Smooth muscle cell (in vitro differentiated cells): Measurements from ENCODE around the gene CEBPZ. TPM values are rescaled to one million over a fixed set of nuclear protein-coding genes. Genes with fewer than 3 reads are reported as not detected.
"Not testable (repeated sequence)": the region's sequence is repeated elsewhere in the genome, so short reads cannot be mapped to it uniquely, and the experiment has no call there.

Experiments
- DNase-seq: peaks from one replicate; lab custom pipeline; 2025; ENCODE audit not compliant: unreplicated experiment; lab: John Stamatoyannopoulos, UW
- H2AFZ ChIP-seq: fragments of 200-600 bp; sonication (generic); 2 replicates; pipeline ENCODE4 v1.6.0; 2016; ENCODE audit warnings: antibody characterized with exemption, low read depth, mild to moderate bottlenecking
- H3F3A ChIP-seq: fragments of 200-600 bp; sonication (generic); 2 replicates; pipeline ENCODE4 v1.6.0; 2017; ENCODE audit warnings: antibody characterized with exemption, low read depth
- H3K27ac ChIP-seq: fragments of 200-600 bp; sonication (generic); 2 replicates; pipeline ENCODE4 v1.5.1; 2016; ENCODE audit warnings: low read depth, mild to moderate bottlenecking
- H3K27me3 ChIP-seq: fragments of 200-600 bp; sonication (generic); 2 replicates; pipeline ENCODE4 v1.6.1; 2016; ENCODE audit warnings: low read depth, mild to moderate bottlenecking
- H3K36me3 ChIP-seq: fragments of 200-600 bp; sonication (generic); 2 replicates; pipeline ENCODE4 v1.5.1; 2016; ENCODE audit warnings: low read depth
- H3K4me1 ChIP-seq: fragments of 200-600 bp; sonication (generic); 2 replicates; pipeline ENCODE4 v1.5.1; 2016; ENCODE audit warnings: low read depth
- H3K4me2 ChIP-seq: fragments of 200-600 bp; sonication (generic); 2 replicates; pipeline ENCODE4 v1.6.0; 2016; ENCODE audit warnings: mild to moderate bottlenecking
- H3K4me3 ChIP-seq: fragments of 200-600 bp; sonication (generic); 2 replicates; pipeline ENCODE4 v1.5.1; 2016; ENCODE audit warnings: mild to moderate bottlenecking
- H3K79me2 ChIP-seq: fragments of 200-600 bp; sonication (generic); 2 replicates; pipeline ENCODE4 v1.6.0; 2016; ENCODE audit warnings: low read depth, mild to moderate bottlenecking
- H3K9ac ChIP-seq: fragments of 200-600 bp; sonication (generic); 2 replicates; pipeline ENCODE4 v1.6.0; 2016; ENCODE audit warnings: low read depth
- H3K9me3 ChIP-seq: fragments of 200-600 bp; sonication (generic); replicated peaks from 2 replicates; pipeline ENCODE4 v1.5.1; 2016; ENCODE audit warnings: low read depth
- H4K20me1 ChIP-seq: fragments of 200-600 bp; sonication (generic); 2 replicates; pipeline ENCODE4 v1.6.0; 2016; ENCODE audit warnings: low read depth
- WGBS: methylation state at CpG from one replicate; pipeline ENCODE4 v1.1.7; 2016; ENCODE audit warnings: low lambda C conversion rate; 5-methylcytosine and 5-hydroxymethylcytosine counted together
- polyA plus RNA-seq: library from polyadenylated mRNA; unstranded; fragments of >200 nt; fragmentation: Nextera tagmentation; extraction: Ambion mirVana; gene quantifications from 2 replicates; pipeline ENCODE4 v1.2.1, GENCODE V29; 2016
- total RNA-seq: library from RNA; depleted of rRNA; stranded (reverse); fragments of >200 nt; gene quantifications from 2 replicates; pipeline ENCODE4 v1.2.3, GENCODE V29; 2014
- TF ChIP-seq, protein P1 (sequence below): fragments of 200-600 bp; sonication (generic); IDR thresholded peaks from 2 replicates; pipeline ENCODE4 v1.5.1; 2017; ENCODE audit warnings: borderline replicate concordance, mild to moderate bottlenecking, antibody characterized with exemption; ENCODE audit not compliant: insufficient read depth, poor library complexity, severe bottlenecking

The CEBPZ gene
- total and polyA plus RNA-seq, 2 experiments from 2014 or later, result 18.9 to 41.8 TPM

DNA sequence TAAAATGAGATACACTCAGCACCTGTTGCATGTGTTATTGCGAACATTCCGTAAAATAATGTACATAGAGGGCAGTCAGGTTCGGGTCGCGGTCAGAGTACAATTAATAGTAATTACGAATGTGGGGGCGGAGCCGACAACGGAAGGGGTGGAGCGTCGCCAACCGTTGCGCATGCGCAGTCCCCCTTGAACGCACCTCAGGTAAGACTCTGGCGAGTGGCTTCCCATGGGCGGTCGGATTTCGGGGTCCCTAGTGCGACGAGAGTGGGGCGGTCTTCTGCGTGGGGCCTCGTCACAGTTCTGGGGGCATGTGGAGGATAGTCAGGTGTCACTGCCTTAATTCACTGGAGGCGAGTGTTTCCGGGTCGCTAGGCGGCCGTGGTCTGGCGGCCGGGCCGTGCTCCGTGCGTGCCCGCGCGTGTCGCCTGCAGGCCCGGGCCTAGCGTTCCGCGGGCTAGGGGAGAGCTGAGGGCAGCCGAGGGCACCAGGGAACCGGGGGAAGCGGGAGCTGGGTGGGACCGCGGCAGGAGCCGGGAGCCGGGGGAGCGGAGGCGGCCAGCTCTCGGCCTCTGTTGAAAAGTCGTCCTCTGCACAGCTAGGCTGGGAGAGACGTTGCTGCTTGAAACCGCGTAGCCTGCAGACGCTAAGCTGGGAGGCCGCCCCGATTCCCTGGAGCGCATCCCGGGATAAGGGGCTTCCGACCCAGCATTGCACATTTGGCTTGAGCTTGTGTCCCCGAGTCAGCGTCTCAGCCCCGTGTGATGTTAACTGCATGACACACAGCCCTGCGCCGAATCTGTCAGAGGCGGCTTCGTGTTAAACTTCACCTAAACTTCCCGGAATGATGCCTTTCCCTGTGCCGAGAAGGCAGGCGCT, 34.8 kb downstream of the CEBPZ start, which contains the start of gene CEBPZOS:
CEBPZOS (plus strand) TSS at position 177 of the 876 bp plus-strand sequence. CDS start 3,209 bp downstream, outside the sequence.
- TF ChIP-seq, protein P1, sequence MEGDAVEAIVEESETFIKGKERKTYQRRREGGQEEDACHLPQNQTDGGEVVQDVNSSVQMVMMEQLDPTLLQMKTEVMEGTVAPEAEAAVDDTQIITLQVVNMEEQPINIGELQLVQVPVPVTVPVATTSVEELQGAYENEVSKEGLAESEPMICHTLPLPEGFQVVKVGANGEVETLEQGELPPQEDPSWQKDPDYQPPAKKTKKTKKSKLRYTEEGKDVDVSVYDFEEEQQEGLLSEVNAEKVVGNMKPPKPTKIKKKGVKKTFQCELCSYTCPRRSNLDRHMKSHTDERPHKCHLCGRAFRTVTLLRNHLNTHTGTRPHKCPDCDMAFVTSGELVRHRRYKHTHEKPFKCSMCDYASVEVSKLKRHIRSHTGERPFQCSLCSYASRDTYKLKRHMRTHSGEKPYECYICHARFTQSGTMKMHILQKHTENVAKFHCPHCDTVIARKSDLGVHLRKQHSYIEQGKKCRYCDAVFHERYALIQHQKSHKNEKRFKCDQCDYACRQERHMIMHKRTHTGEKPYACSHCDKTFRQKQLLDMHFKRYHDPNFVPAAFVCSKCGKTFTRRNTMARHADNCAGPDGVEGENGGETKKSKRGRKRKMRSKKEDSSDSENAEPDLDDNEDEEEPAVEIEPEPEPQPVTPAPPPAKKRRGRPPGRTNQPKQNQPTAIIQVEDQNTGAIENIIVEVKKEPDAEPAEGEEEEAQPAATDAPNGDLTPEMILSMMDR, result no peak
- no peaks in the 10 kb centered on the region for H4K20me1 ChIP-seq
- DNase-seq, result no peak

DNA sequence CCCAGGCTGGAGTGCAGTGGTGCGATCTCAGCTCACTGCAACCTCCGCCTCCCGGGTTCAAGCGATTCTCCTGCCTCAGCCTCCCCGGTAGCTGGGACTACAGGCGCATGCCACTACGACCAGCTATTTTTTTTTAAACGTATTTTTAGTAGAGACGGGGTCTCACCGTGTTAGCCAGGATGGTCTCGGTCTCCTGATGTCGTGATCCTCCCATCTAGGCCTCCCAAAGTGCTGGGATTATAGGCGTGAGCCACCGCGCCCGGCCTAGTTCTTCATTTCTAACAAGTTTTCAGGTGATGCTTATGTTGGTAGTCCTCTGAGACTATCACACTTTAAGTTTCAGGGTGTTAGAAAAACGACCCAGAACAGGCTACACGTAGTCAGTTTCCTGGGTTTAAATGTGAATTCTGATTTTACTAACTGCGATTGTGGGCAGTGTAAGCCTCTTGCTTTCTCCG, 35.5 kb downstream of the CEBPZ start:
- H3K27ac ChIP-seq, DNase-seq, H3K79me2 ChIP-seq, H3F3A ChIP-seq, H3K36me3 ChIP-seq, H3K9ac ChIP-seq, H3K9me3 ChIP-seq, H3K27me3 ChIP-seq, H4K20me1 ChIP-seq: not testable (repeated sequence)
- Histone ChIP-seq H3K4me1 (peaks cover 12% of the 10 kb centered on the region), H3K4me3 (peak overlapping the region; percentile 61), H2AFZ (peak overlapping the region; percentile 61), H3K4me2 (peak overlapping the region; percentile 83)
- 89% methylated on average over 20 of the region's 20 CpGs for WGBS

More for the DNA sequence above, 34.8 kb downstream of the CEBPZ start, which contains the start of gene CEBPZOS:
- Histone ChIP-seq H3K27ac (peak within 1 kb of the TSS; percentile 59), H3K27me3 (no peaks in the 10 kb centered on the region), H3K9me3 (no peaks in the 10 kb centered on the region), H3K36me3 (no peaks in the 10 kb centered on the region), H3K79me2 (peaks cover 10% of the 10 kb centered on the region), H3K4me3 (peak within 1 kb of the TSS; percentile 61), H3K4me1 (peaks cover 12% of the 10 kb centered on the region), H2AFZ (peak within 1 kb of the TSS; percentile 61), H3K4me2 (peak within 1 kb of the TSS; percentile 83), H3K9ac (peak within 1 kb of the TSS; percentile 66), H3F3A (no peaks in the 10 kb centered on the region)
- WGBS, result 58% methylated on average over 50 of the region's 72 CpGs

DNA sequence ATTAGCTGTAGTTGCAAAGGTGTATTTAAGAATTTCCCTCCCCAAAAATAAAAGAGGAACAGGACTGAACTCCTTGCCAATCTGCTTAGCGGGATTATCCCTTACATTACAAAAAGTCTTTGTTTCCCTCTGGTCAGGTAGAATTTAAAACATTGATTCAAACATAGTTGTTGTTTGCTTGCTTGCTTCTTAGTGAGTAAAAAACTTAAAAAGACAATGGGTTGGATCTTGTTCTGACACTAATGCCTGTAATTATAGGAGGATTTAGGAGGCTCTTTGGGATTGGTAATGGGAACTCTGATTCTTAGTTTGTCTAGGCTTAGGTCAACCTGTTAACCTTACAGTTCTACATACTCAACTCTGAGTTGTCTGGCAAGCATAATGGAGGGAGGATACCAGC, 38.8 kb downstream of the CEBPZ start:
- no peak overlapping the region for H3K27ac ChIP-seq
- 100% methylated on average over 1 of the region's 1 CpG for WGBS
- no peaks in the 10 kb centered on the region for H4K20me1 ChIP-seq
- H2AFZ ChIP-seq, result no peak overlapping the region
- H3K4me3 ChIP-seq, result no peak overlapping the region
- no peaks in the 10 kb centered on the region for H3K36me3 ChIP-seq
- H3K9ac ChIP-seq, result no peak overlapping the region
- H3K79me2 ChIP-seq, result no peaks in the 10 kb centered on the region
- no peak overlapping the region for H3K4me2 ChIP-seq
- TF ChIP-seq, protein P1, result no peak
- no peaks in the 10 kb centered on the region for H3K27me3 ChIP-seq
- H3K4me1 ChIP-seq, result peaks cover 12% of the 10 kb centered on the region
- H3F3A ChIP-seq, result no peaks in the 10 kb centered on the region
- no peaks in the 10 kb centered on the region for H3K9me3 ChIP-seq
- DNase-seq, result no peak

DNA sequence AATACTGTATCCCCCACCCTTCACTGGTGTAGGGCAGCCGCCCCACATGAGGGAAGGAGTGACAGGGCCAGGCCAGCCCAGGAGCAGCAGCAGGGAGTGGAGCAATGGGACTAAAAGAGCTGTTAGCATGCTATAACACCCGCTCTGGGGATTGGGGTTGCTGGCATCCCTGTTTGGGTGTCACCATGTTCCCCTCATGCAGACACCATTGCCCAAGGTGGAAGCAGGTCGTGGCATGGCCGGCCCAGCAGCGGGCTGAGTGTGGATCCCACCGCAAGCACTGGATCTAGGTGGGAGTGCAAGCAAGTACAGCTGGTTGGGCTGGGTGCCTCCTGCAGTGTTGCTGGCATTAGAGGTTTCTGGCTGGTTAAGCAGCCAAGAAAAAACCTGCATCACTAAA, 39.6 kb downstream of the CEBPZ start:
- Histone ChIP-seq H3K27me3 (no peaks in the 10 kb centered on the region), H3K4me2 (no peak overlapping the region), H2AFZ (no peak overlapping the region), H3F3A (no peaks in the 10 kb centered on the region), H3K27ac (no peak overlapping the region), H3K36me3 (no peaks in the 10 kb centered on the region), H4K20me1 (no peaks in the 10 kb centered on the region), H3K79me2 (no peaks in the 10 kb centered on the region), H3K9ac (no peak overlapping the region), H3K9me3 (no peaks in the 10 kb centered on the region), H3K4me3 (no peak overlapping the region), H3K4me1 (peaks cover 12% of the 10 kb centered on the region)
- WGBS, result 72% methylated on average over 6 of the region's 6 CpGs
- TF ChIP-seq, protein P1, result no peak
- no peak for DNase-seq
